ENCODE data around the gene LRP2. TPM values are rescaled to one million over a fixed set of nuclear protein-coding genes. Genes with fewer than 3 reads are reported as not detected.

LRP2 gene
- total and polyA plus RNA-seq, 2 of the 4 experiments (the other 2 are of a cell fraction) = not detected

DNA sequence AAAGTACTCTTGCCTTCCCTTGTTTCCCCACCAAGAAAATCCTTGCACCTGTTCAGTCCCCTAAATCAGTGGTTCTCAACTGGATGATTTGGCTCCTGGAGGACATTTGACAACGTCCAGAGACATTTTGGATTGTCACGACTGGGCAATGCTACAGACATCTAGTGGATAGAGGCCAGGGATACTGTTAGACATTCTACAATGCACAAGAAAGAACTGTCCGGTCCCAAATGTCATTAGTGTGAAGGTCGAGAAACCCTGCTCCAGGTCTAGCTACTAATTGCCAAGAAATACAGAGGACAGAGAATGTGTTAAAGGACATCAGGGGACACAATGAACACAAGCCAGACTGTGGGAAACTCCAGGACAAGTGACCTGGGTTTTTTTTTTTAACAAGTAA is 60.0 kb downstream of the LRP2 start:
- Histone ChIP-seq H3K4me1 (ENCODE audit: control insufficient read depth, insufficient read depth, low read length) (no peaks in the 10 kb centered on the region), H3K9me1 (ENCODE audit: insufficient read depth, low read length) (no peaks in the 10 kb centered on the region), H3K4me3 (ENCODE audit: insufficient read depth, low read depth, low read length) (no peak overlapping the region), H2BK120ac (ENCODE audit: low read depth, low read length) (no peak overlapping the region), H2AK9ac (replicated peaks; ENCODE audit: low read depth, low read length, poor library complexity) (no peak overlapping the region), H3K23ac (ENCODE audit: low read depth, low read length) (no peak overlapping the region), H4K5ac (ENCODE audit: low read depth, low read length) (no peak overlapping the region), H3K14ac (replicated peaks; ENCODE audit: low read depth, low read length) (no peak overlapping the region), H2BK5ac (ENCODE audit: low read depth, low read length, poor library complexity, severe bottlenecking) (no peak overlapping the region), H3K18ac (ENCODE audit: low read depth, low read length) (no peak overlapping the region), H2AK5ac (ENCODE audit: low read depth, low read length) (no peak overlapping the region), H3K79me1 (ENCODE audit: low read depth in 1 of 2, low read length in 2 of 2) (no peaks in the 10 kb centered on the region), H3K4me2 (ENCODE audit: low read depth, low read length) (no peak overlapping the region), H4K8ac (ENCODE audit: low read depth in 2 of 2, low read length in 2 of 2) (no peak overlapping the region), H3K27me3 (ENCODE audit: control insufficient read depth, insufficient read depth, low read length) (no peaks in the 10 kb centered on the region), H3K9me3 (ENCODE audit: control insufficient read depth, insufficient read depth, low read length) (no peaks in the 10 kb centered on the region), H3K27ac (ENCODE audit: insufficient read depth, low read length) (no peak overlapping the region), H4K20me1 (ENCODE audit: insufficient read depth, low read length) (no peaks in the 10 kb centered on the region), H3K56ac (ENCODE audit: extremely low read depth, insufficient read depth, low read length) (no peak overlapping the region), H4K91ac (ENCODE audit: insufficient read depth, low read depth, low read length) (no peak overlapping the region), H3K36me3 (ENCODE audit: control insufficient read depth, insufficient read depth, low read length) (no peaks in the 10 kb centered on the region), H2BK20ac (ENCODE audit: low read depth, low read length) (no peak overlapping the region), H3K4ac (ENCODE audit: low read depth, low read length) (no peak overlapping the region), H2BK15ac (ENCODE audit: low read depth, low read length) (no peak overlapping the region), H2AFZ (replicated peaks; ENCODE audit: low read length, poor library complexity) (no peak overlapping the region), H3K9ac (ENCODE audit: low read depth, low read length) (no peak overlapping the region)
- BruUV-seq (replicated peaks) = no TSS peak
- DNase-seq = no peak
- POLR2A ChIA-PET (ENCODE audit: unreplicated experiment) = no interaction called here
- in situ Hi-C loops (cut with MboI; ENCODE audit: low sequenced_read_pairs) = no loop called here
- WGBS, 2 experiments (ENCODE audit: extremely low coverage in 2 of 2, insufficient read length in 1 of 2) = 14% methylated on average over 1 of the region's 4 CpGs; no CpG with 5 or more reads in 1 of the 2 experiments
- CTCF ChIA-PET = interaction anchor here (1.0 kb wide), 1 partner anchor 21 kb away, joined by 3 read pairs; no protein-coding TSS in a partner anchor
- dilution Hi-C loops (cut with HindIII; ENCODE audit: low sequenced_read_pairs, unreplicated experiment) = no loop called here
- no peak for ATAC-seq (ENCODE audit: low read depth)
- no peak for TF ChIP-seq MXI1 (IDR thresholded peaks at IDR 0.05; ENCODE audit: borderline replicate concordance, low read depth, low read length)
- intact Hi-C loops (cut with micrococcal nuclease) = no loop called here
